ENCODE results near the gene ABCC11.

DNA sequence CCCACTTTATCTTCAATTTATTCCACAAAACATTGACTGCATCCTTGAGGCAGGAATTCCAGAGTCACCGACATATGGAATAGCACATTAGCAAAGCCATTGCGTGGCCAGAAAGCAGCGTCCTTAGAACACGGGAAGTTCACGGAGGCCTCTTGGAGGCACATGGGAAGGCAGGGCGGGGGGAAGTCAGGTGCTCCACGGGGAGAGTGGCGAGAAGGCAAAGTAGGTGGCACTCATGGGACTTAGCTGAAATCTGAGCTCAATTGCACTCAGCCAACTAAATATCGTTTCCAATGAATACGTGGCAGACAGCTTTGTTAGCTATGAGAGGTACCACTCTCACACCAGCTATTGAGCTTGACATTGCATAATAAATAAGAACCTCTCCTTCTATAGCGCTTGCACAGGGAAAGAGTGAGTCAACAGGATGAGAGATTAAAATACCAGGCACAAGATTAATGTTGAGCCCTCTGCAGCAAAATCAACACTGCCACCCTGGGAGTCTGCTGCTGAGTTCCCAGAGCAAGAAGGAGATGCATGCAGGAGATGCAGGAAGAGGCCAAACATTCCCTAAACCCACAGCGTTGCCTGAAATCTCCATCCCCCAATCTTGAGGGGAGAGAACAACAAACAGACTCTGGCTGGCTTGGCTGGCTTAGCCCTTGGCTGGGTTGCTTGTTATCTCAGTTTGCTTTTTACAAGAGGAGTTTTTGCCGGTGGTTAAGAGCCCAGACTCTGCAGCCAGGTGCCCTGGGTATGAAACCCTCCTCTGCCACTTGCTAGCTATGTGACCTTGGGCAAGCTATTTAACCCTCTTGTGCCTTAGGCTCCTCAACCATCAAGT is 120.3 kb downstream of the ABCC11 start:
- TF ChIP-seq, protein P1, sequence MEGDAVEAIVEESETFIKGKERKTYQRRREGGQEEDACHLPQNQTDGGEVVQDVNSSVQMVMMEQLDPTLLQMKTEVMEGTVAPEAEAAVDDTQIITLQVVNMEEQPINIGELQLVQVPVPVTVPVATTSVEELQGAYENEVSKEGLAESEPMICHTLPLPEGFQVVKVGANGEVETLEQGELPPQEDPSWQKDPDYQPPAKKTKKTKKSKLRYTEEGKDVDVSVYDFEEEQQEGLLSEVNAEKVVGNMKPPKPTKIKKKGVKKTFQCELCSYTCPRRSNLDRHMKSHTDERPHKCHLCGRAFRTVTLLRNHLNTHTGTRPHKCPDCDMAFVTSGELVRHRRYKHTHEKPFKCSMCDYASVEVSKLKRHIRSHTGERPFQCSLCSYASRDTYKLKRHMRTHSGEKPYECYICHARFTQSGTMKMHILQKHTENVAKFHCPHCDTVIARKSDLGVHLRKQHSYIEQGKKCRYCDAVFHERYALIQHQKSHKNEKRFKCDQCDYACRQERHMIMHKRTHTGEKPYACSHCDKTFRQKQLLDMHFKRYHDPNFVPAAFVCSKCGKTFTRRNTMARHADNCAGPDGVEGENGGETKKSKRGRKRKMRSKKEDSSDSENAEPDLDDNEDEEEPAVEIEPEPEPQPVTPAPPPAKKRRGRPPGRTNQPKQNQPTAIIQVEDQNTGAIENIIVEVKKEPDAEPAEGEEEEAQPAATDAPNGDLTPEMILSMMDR (IDR thresholded peaks at IDR 0.05) = no peak
- TF ChIP-seq EZH2 (IDR thresholded peaks at IDR 0.05; ENCODE audit: borderline replicate concordance, insufficient read depth, low read depth, low read length, poor library complexity, severe bottlenecking) = no peak
